ENCODE data around the gene CAMK4.

The CAMK4 gene

DNA sequence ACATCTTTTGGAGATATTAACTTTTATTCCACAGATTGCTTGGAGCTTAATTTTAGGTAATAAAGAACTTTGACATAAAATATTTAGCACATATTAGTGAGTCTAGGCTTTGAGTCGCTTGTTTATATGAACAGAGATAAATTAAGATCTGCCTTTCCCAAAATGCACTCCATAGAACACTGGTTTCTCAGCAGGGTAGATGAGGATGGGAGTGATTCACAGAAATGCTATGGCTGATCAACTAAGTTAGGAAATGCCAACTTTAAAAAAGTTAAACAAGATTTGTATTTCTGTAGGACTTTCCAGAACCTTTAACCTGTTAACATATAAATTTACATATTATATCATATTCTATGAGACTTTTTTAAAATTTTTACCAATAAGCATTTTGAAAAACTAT lies 222.9 kb downstream of the CAMK4 start:
- DNase-seq, result no peak

DNA sequence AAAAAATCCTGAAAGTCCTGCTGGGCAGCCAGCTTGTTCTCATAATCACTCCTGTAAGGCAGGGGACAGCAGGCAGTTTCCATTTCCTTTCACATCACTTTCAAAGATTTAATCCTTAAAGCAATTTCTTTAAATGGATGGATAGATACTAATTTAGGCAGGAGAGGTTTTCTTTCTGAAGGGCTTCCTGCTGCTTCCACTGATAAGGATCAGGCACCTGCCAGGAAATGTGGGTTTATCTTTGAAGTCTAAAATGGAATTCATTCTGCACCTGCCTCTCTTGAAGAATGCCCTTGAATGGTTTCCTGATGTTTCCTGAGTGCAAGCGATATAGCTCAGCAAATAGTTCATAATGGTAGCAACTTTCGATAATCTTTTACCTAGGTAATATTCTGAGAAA lies 223.6 kb downstream of the CAMK4 start:
- no peak for DNase-seq

DNA sequence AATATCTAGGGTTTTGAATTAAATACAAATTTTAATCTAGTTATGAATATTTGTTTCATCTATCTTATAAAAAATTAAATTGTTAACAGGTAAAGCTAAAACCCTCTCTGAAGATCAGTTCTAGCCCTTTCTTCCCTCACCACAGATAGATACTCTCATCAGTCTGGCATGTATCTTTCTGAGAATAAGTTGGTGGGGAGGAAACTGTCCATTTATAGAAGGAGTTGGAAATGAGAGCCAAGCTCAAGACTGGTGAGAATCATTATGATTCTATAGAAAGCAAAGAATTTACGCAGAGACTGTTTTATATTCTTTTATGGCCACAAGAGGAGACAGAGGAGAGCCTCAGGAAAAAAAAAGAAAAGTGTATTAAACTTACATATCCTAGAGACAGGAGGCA lies 229.1 kb downstream of the CAMK4 start:
- no peak for DNase-seq

DNA sequence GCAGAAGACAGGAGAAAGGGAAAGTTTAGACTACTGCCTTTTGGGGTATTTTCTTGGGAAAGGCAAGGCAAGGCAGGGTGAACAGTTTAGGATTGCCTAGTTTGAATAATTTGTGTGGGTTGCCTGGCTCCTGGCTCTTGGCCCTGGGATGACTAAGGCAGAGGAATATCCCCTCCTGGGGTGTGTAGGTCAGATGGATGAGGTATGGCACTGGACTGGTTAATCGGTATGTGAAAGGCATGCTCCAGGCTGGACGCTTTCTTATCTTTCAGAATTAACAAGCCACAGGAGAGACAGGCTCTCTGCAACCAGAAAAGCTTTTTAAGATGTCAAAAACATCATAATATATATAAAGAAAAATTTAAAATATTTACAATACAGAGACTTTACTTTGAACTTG lies 229.6 kb downstream of the CAMK4 start:
- no peak for DNase-seq

DNA sequence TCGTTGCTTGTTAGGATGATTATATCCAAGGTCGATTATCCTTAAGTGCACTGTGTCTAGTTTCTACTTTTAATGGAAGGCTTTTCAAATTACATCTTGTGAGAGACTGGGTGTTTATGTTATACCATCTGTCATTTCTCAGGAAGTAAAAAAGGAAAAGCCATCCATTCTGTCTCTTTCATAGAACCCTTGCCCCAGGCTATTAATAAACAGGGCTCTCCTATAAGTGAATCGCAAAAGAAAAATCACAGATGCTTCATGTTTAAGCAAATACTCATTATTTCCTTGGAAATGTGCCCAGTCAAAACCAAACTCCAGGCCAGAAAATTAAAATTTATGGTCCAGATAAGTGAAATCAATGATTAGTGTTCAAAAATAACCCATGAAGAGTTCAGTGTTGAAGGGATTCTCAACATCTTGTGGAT lies 230.0 kb downstream of the CAMK4 start:
- DNase-seq, result no peak

DNA sequence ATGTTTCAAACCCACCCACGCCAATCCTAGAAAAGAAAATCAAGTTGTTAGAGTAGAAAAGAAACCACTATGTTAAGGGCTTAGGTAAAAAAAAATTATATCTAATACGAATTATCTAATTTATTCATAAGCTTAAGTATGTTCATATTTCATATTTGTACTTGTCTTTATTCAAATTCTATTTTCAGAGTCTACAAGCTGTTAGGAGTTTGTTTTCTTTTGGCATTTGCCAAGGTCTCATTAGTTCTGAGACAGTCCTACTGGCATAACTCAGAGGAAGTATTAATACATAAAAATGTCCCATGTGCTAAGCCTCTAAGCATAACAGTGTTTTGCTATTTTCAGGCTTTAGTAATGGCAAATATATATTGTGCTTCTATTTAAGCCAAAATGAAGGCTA lies 230.6 kb downstream of the CAMK4 start:
- no peak for DNase-seq

DNA sequence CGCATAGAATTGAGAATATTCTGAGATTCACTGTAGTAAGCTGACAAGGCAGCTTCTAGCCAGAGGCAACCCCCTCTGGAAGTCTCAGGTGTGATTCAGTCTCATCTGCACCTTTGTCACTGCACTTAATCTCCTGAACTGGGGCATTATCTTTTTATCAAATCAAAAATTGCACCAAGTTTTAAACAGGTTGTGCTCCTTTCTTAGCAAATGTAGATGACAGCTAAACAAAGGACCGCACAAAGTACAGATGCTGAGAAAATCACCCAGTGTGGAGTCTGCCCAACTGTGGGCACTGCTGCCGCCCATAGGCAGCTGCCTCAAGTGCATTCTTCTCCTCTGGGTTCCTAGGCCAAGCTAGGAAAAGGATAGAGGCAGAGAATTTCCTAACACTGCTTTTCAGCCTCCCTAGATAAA lies 237.1 kb downstream of the CAMK4 start:
- DNase-seq, result no peak

DNA sequence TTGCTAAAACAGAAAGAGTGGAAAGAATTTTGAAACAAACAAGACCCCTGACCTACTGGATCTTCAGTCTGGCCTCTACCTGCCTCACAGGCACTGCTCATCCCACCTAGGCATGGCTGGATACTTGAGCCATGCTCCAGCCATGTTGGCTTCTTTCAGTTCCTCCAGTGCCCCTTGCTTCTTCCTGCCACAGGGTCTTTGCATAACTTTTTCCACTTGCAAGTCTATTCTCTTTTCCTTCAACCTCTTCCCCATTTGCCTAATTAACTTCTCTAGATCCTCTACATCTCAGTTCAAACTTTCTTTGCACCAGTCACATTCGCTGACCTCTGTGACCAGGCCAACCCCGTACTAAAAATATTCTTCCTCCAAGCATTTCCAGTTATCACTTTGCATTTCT lies 237.8 kb downstream of the CAMK4 start:
- no peak for DNase-seq

DNA sequence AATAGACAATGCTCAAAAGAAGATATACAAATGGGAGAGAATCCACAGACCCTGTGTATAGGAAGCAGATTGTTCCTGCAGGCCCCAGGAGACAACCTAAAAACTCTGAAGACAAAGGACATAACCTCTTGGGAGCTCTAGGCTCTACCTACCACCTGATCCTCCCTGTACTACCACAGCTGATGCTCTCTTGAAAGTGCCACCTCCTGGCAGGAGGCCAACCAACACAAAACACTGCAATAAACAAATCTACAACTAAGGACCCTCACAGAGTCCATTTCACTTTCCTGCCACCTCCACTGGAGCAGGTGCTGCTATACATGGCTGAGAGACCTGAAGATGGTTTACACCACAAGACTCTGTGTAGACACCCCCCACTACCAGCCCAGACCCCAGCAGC lies 239.1 kb downstream of the CAMK4 start:
- no peak for DNase-seq

DNA sequence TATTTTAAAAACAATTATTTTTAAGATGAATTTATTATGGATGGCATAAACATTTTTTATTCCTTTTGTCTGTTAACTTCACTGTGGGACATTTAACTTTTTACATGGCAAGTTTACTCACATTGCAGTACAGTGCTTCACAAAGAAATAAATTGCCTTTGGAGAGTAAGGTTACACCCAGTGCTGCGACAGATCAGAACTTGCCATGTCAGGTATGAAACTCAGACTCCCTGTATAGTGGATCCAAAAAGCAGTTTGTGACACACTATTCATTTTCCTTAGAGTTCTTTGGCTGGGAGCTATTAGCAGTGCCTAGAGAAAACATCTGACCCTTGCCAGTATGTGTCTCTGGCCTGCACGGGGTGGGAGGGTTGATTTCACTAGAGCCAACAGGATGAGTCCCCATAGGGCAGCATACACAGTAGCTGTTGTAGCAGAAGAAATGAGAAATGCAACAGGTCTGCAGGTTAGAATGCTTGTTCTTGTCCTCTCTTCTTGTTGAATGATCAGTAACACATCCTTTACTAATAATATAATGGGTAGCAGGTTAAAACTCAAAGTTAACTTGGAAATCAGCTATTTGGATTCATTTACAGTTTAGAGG lies 245.2 kb downstream of the CAMK4 start:
- DNase-seq, result no peak

DNA sequence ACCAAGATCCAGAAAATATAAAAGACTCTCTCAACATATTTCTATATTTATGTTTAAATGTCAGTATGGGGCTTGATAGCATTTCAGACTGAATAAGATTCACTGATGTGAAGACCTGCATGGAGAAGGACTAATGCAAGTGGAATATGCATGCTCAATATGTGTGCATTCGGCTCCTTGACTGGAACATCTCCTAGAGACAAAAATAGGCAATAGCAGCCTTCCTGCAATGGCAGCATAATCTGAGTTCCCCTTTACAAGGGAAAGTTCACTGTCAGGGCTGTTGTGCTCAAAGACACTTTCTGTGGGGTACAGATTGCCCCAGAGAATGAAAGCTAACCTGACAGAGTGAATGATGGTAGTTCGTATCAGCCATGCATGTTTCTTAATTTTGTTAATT lies 245.7 kb downstream of the CAMK4 start:
- DNase-seq, result no peak

DNA sequence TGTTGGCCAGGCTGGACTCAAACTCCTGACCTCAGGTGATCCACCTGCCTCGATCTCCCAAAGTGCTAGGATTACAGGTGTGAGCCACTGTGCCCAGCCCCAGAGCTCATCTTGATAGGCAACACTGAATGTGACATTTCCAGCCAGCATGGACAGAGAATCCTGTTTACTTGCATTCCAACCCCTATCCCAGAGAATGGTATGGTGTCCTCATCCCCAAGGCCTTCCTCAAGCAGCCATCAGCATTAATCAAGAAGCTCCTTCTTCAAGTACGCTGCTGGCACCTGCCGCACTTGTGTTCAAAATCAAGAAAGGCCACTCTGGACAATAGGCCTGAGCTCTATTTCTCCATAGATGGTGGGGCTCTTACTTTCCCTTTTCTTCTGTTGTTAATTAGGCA lies 247.9 kb downstream of the CAMK4 start:
- no peak for DNase-seq

DNA sequence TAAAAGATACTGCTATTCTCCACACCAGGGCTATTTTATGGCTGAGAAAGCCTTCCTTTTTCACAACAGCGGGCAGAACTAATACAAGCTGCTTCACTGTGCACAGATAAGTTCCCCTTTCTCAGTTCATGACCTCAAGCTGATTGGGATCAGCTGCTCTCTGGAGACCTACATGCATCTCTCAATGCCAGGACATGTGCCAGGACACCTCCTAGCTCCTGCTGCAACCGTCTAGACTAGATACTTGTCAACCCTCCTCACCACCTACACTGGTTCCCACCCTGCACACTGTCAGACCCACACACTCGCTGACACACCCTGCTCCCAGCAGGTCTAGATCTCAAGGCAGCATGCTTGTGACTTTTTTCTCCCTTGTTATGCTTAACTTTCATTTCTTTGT lies 248.4 kb downstream of the CAMK4 start:
- DNase-seq, result peak; percentile 53 to 79

DNA sequence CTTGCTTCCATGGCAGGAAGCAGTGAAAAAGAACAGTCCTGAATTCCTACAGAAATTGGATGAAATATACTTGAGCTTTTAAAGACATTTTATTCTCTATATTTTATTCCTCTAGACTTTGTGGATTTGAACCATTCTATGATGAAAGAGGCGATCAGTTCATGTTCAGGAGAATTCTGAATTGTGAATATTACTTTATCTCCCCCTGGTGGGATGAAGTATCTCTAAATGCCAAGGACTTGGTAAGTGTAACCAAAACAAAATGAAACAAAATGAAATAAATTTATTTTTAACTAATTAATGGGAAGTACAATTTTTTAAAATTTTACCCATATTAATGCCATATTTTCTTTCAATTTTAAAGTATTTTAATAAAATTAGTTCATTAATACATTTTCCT lies 254.1 kb downstream of the CAMK4 start:
- DNase-seq, result no peak

DNA sequence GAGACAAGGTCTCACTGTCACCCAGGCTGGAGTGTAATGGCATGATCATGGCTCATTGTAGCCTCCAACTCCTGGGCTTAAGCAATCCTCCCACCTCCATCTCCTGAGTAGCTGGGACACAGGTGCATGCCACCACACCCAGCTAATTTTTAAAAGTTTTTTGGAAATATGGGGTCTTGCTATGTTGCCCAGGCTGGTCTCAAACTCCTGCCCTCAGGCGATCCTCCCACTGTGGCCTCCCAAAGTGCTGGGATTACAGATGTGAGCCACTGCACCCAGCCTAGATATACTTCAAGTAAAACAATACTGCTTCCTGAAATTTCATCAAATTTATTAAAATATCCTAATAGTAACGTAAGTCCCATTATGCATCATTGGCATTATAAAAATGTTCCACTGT lies 254.7 kb downstream of the CAMK4 start:
- no peak for DNase-seq

DNA sequence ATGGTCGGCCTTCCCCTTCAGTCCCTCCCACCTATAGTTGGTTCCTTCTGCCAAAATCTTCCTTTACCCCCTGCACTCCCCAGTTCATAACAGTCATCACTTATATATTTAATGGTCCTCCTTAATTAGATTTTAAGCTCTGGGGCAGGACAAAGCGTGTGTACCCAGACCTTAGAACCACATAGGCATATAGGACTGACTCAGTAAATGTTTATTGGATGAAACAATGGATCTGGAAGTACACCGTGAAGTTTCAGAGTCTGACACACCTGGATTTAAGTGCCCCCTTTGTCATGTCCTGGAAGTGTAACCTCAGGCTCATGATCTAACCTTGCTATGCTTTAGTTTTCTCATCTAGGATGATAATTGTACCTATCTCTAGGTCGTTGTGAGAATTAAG lies 256.2 kb downstream of the CAMK4 start:
- DNase-seq, result no peak

DNA sequence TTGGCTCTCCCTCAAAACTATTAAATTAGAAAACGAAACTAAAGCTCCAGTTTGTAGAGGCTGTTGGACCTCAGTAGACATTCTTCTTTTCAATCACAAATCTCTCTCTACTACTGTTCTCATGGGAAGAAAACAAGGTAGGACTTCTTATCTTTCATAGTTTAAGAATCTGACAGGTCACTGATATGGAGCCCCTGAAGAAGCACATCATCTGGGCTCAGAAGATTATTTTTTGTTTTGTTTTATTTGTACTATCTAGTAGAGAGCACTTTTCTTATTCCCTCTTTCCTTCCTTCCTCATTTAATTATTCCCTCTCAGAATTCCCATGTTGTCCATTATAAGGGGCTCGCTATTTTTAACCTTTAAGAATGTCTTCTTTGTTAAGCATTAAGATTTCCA lies 261.9 kb downstream of the CAMK4 start:
- no peak for DNase-seq

DNA sequence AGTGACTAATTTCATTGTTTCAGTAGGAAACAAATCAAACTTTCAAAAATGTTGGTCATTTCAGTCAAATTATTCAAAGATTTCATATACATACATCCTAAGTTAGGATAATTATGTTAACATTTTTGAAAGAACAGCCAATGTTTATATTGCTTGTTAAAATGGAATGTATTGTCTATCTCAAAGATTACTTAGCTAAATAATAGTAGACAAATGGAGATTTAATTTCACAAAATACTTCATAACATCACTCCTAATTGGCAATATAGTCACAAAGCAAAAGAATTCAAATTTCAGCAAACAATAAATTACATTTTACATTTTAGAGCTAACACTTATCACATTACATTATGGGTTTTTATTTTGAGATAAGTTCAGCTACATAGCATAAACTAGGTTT lies 262.7 kb downstream of the CAMK4 start:
- DNase-seq, result no peak

DNA sequence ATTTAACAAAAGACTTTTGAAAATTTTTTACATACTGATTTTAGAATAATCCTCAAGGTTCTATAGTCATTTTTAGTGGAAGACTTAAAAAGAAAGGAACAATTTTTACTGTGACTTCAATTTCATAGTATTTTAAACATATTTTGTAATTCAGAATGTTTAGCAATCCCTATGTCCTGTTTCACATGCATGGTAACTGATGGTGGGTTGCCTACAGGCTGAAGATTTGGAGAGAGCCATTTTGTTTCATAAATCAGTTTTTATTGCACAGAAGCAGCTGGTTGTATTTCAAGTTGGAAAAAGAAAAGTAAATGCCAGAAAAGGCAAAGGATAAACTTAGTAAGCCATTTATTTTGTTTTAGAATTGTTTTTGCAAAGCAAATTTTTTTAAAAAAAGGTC lies 264.2 kb downstream of the CAMK4 start:
- DNase-seq, result peak; percentile 18 to 26

DNA sequence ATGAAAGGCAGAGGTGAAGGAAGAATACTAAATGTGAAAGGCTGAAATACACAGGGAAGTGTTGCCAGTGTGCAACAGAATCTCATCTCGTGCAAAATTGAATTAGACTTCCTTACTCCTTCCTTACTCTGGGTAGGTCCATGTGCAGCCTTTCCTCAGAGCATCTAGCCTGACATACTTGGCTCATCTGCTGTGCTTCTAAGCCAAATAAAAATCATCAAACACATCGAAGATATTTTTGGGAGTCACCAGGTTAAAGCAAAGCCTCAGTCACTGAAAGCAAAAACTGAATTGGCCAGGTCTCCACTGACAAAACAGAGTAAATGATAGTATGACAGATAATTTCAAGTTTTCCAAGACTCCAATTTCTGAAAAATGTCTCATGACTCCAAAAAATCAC lies 268.8 kb downstream of the CAMK4 start:
- no peak for DNase-seq

DNA sequence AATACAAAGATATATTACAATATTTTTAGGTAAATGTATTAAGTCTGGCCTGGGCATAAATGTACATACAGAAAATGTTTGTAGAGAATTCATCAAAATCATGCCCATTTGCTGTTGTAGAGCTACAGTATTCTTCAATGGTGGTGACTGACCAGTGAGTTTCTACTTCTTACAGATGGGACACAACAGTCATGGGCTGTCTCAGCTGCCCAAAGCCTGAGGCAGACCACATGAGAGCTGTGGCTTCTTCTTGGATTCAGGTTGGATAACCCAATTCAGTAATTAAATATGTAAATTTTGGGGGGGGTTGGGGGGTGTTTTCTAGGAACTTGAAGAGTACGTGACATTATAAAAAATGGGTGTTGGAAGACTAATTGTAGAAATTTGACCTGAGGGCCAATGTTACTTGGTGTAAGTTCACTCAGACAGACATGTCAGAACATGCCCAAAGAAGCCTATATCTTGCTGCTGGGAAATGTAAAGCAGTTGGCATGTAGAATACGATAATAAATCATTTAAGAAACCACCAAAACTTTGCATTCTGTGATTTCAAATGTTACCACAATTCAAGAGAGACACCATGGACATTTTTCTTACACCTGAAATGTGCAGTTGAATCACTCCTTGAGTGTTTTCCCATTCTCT lies 270.3 kb downstream of the CAMK4 start:
- no peak for DNase-seq

DNA sequence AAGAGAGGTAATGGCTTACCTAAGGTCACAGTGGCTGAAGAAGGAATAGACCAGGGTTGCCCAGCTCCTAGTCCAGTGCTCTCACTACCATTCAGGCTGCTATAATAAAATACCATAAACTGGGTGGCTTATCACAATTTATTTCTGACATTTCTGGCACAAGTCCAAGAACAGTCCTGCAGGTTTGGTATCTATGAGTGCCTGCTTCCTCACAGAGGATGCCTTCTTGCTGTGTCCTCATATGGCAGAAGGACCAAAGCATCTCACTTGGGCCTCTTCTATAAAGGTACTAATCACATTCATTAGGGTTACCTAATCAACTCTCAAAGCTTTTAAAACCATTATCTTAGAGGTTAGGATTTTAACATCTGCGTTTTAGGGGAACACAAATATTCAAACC lies 271.0 kb downstream of the CAMK4 start:
- DNase-seq, result no peak

DNA sequence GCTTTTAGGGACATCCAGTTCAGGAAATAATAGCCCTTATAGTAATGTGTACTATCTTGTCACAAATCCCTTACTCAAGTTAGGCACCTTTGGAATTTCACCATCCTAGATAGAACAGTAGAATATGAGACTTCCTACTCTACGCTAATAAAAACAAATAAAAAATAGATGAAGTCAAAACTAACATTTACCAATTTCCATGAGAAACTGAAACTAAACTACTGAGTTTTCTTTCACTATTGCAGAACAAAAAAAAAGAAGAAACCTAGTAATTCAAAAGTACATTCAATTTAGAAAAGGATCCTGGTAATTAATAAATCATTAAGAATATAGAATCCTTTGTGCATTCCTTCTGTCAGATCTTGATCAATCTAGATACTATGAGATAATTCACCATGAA lies 274.2 kb downstream of the CAMK4 start:
- no peak for DNase-seq

DNA sequence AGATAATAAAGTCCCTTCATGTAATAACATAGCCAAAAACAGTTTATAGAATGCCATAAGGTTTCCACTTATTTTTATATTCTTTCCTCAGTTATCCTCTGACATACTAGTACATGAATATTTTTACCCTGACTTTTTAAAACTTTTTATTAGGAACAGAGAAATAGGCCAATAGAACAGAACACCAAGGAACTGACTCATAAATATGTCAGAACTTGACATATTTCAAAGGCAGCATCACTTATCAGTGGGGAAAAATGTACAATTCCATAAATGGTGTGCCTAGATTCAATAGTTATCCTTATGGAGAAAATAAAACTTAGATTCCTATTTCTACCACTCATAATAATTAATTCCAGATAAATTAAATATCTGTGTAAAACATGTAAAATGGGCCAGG lies 278.8 kb downstream of the CAMK4 start:
- no peak for DNase-seq

DNA sequence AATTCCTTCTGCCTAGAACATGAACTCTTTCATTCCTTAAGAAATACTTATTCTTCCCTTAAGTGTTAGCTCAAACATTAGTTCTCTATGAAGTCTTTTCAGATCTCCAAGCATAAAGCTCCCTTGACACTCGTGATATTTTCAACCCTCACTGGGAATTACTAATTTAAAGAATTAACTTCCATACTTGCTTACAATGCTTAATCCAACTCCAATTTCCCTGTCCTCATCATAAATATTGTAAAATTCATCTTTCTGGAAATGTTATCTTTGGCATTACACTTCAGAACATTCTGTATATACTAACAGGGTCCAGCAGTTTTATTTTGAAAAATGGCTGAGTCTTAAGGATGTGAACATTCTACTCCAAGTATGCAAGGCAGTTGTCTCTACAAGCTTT lies 280.9 kb downstream of the CAMK4 start:
- DNase-seq, result no peak

All from AML-193 (cell line).